Tibial nerve (tissue), 3 donors: ENCODE data around the gene TTC23.

Experiments
- CTCF ChIP-seq, 5 experiments: fragments of 200-600 bp in 3 of 5; fragments of 450-650 bp in 2 of 5; sonication (generic) in 3 of 5; IDR thresholded peaks; one replicate each; pipeline ENCODE4 v1.5.1; 2016 to 2019; ENCODE audit warnings: antibody characterized with exemption in 5 of 5, mild to moderate bottlenecking in 3 of 5, moderate library complexity in 2 of 5
- POLR2A ChIP-seq, 2 donors: fragments of 450-650 bp; IDR thresholded peaks; one replicate each; pipeline ENCODE4 v1.6.1; 2017; ENCODE audit warnings: antibody characterized with exemption in 2 of 2, mild to moderate bottlenecking in 2 of 2, moderate library complexity in 2 of 2

- TF ChIP-seq CTCF (IDR thresholded peaks at IDR 0.05): no peak
- no peak for TF ChIP-seq POLR2A (IDR thresholded peaks at IDR 0.05)
Observed at GRCh38 chr15:99264125-99264524, 14.7 kb upstream of the TTC23 start.
